ENCODE results near the gene PPP2R2C. TPM values are rescaled to one million over a fixed set of nuclear protein-coding genes. Genes with fewer than 3 reads are reported as not detected.

The PPP2R2C gene
- total RNA-seq, 1 donor from 2014 or later: 2.2 TPM

DNA sequence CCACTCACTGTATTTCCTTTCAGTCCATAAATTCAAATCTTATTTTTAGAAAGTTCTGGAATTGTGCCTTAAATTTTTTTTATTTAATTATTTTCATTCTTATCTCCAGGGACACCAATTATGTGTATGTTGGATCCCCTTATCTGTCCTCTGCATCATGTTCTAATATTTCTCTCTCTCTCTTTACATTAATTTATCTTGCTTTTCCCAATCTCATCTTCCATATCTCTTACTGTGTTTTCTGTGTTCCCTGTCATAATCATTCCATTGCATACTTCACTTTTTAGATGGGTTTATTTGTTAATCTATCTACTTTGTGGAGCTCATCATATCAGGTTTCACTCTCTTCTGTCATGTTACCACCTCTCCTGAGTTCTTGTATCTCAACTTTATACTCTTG is 37.4 kb downstream of the PPP2R2C start:
- Histone ChIP-seq H3K4me1 (no peaks in the 10 kb centered on the region), H3K36me3 (no peaks in the 10 kb centered on the region), H3K9me3 (no peaks in the 10 kb centered on the region), H3K27me3 (no peaks in the 10 kb centered on the region), H3K27ac (no peak overlapping the region), H3K4me3 (no peak overlapping the region)
- intact Hi-C loops (cut with DNase I): no loop called here
- DNase-seq (ENCODE audit: low spot score in 2 of 2): no peak
- TF ChIP-seq, protein P1, sequence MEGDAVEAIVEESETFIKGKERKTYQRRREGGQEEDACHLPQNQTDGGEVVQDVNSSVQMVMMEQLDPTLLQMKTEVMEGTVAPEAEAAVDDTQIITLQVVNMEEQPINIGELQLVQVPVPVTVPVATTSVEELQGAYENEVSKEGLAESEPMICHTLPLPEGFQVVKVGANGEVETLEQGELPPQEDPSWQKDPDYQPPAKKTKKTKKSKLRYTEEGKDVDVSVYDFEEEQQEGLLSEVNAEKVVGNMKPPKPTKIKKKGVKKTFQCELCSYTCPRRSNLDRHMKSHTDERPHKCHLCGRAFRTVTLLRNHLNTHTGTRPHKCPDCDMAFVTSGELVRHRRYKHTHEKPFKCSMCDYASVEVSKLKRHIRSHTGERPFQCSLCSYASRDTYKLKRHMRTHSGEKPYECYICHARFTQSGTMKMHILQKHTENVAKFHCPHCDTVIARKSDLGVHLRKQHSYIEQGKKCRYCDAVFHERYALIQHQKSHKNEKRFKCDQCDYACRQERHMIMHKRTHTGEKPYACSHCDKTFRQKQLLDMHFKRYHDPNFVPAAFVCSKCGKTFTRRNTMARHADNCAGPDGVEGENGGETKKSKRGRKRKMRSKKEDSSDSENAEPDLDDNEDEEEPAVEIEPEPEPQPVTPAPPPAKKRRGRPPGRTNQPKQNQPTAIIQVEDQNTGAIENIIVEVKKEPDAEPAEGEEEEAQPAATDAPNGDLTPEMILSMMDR (IDR thresholded peaks at IDR 0.05): no peak

DNA sequence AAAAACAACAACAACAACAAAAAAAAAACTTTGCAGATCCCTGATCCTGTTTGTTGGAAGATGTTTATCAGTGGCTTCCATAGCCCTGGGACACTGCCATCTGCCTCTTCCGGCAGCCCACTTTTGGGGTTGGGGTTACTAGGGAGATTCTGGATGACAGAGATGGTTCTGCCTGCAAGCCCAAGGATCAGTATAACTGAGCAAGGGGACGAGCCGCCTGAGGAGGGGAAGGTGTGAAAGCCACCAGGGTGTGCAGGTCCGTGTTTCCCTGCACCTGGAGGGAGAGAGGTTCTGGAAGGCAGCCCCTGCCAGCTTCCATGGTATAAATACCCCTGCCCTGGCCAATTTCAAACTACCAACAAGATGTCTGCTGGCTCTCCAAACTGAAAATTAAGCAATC is 41.5 kb downstream of the PPP2R2C start:
- no peak overlapping the region for H3K4me3 ChIP-seq
- no peaks in the 10 kb centered on the region for H3K4me1 ChIP-seq
- TF ChIP-seq, protein P1 (IDR thresholded peaks at IDR 0.05): no peak
- DNase-seq (ENCODE audit: low spot score in 2 of 2): no peak
- no peaks in the 10 kb centered on the region for H3K27me3 ChIP-seq
- intact Hi-C loops (cut with DNase I): no loop called here
- no peak overlapping the region for H3K27ac ChIP-seq
- H3K9me3 ChIP-seq: no peaks in the 10 kb centered on the region
- no peaks in the 10 kb centered on the region for H3K36me3 ChIP-seq

DNA sequence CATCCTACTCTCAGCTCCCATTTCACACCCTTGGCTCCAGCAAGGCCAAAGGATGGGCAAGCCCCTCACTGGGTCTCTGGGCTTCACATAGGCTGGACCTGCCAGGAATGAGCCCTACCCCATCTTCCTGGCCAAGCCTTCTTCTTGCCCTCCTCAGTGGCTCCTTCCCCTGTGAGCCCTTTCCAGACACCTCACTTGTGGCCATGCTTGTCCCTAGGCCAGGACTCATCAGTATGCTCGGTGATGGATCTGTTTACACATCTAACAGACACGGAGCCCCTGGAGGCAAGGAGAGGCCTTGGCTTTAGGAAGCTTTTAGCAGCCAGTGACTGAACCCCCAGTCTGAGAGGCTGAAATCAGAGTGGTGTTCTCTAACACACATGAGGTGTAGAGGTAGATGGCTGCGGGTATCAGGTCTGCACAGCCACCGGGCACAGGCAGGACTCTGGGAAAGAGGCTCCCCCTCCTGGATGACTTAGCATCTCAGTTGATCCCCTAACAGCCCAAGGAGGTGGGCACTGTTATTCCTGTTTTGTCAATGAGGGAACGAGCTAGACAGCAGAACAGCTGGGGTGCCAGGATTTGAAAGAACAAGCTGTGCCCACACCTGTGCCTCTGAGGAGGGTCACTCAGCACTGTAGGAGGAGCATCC is 44.8 kb downstream of the PPP2R2C start:
- Histone ChIP-seq H3K9me3 (no peaks in the 10 kb centered on the region), H3K36me3 (no peaks in the 10 kb centered on the region), H3K4me3 (no peak overlapping the region), H3K27me3 (no peaks in the 10 kb centered on the region), H3K27ac (no peak overlapping the region), H3K4me1 (no peaks in the 10 kb centered on the region)
- TF ChIP-seq, protein P1 (IDR thresholded peaks at IDR 0.05): no peak
- intact Hi-C loops (cut with DNase I): no loop called here
- DNase-seq (ENCODE audit: low spot score in 2 of 2): no peak

DNA sequence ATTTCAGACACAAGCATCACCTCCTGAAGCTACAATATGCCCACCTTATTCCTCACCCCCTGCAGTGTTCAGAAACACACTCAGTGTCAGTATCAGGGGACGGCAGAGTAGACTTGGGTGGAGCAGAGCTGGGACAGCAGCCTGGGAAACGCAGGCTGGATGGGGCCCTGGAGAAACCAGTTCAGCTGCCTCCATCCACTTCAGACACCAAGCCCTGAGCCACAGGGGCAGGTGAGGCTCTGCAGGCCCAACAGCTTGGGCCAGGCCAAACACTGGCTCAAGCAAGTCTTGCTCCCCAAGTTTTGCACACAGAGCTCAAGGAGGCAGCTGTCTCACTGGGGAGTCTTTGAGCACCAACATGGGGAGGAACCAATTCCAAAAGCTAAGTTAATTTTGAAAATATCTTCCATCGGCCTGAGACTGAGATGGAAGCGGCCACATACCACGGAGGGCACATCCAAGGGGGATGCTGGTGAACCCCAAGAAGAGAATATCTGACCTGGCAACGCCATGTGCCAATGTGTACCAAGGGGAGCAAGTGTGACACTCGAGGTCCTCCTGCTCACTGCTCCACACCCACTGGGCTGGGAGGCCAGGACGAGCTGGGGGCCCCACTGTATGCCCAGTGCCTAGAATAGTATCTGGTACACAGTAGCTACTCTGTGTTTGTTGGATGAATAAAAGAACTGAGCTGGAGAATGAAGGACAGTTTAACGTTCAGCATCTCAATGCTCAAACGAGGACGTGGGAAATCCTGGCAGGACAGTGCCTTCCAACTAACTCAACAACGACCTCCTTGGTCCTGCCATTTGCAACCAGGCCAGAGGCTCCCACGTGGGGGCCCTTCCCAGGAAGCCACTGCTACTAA is 45.6 kb downstream of the PPP2R2C start:
- TF ChIP-seq, protein P1 (IDR thresholded peaks at IDR 0.05): no peak
- DNase-seq (ENCODE audit: low spot score in 2 of 2): no peak
- Histone ChIP-seq H3K27me3 (no peaks in the 10 kb centered on the region), H3K27ac (no peak overlapping the region), H3K4me1 (no peaks in the 10 kb centered on the region), H3K36me3 (no peaks in the 10 kb centered on the region), H3K4me3 (no peak overlapping the region), H3K9me3 (no peaks in the 10 kb centered on the region)
- intact Hi-C loops (cut with DNase I): no loop called here

DNA sequence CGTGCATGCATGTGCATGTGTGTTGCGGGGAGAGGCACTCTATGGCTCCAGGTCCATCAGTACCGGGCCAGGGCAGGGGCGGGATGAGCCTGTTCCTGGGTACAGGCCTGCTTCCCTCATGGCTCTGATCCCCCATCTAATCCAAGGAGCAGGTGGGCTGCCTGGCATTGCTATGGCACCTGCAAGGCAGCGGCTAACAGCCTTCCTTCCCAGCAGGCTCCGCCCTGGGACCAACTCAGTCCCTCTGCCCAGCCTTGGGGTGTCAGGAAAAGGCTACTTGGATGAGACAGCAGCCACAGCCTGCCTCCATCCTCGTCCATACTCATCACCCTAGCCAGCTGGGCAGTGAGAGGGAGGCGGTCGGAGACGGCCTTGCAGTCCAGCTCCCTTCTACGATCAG is 46.5 kb downstream of the PPP2R2C start:
- Histone ChIP-seq H3K27me3 (no peaks in the 10 kb centered on the region), H3K4me1 (no peaks in the 10 kb centered on the region), H3K9me3 (no peaks in the 10 kb centered on the region), H3K27ac (no peak overlapping the region), H3K36me3 (no peaks in the 10 kb centered on the region), H3K4me3 (no peak overlapping the region)
- TF ChIP-seq, protein P1 (IDR thresholded peaks at IDR 0.05): no peak
- DNase-seq (ENCODE audit: low spot score in 2 of 2): no peak
- intact Hi-C loops (cut with DNase I): no loop called here

All from ascending aorta (tissue), 2 donors.